Fibroblast of lung (primary cell): Measurements from ENCODE around the gene DLG2. TPM values are rescaled to one million over a fixed set of nuclear protein-coding genes. Genes with fewer than 3 reads are reported as not detected.

Source experiments
- DNase-seq, 2 donors: peaks; one replicate each; pipeline versions ENCODE4 v3.0.0 to v3.0.0-alpha.2; 2010; ENCODE audit warnings: low read depth in 2 of 2
- H2AFZ ChIP-seq: 2 replicates; pipeline ENCODE4 v1.5.1; 2012; ENCODE audit warnings: low read length, control low read depth, inconsistent platforms
- H3K27ac ChIP-seq: 2 replicates; pipeline ENCODE4 v1.5.1; 2011; ENCODE audit warnings: low read length, control low read depth; ENCODE audit not compliant: insufficient read depth
- H3K27me3 ChIP-seq: 2 replicates; pipeline ENCODE4 v1.5.1; 2011; ENCODE audit warnings: mild to moderate bottlenecking, low read length; ENCODE audit not compliant: control insufficient read depth, insufficient read depth
- H3K36me3 ChIP-seq: 2 replicates; pipeline ENCODE4 v1.5.1; 2011; ENCODE audit warnings: low read length; ENCODE audit not compliant: control insufficient read depth, insufficient read depth
- H3K4me1 ChIP-seq: 2 replicates; pipeline ENCODE4 v1.5.1; 2011; ENCODE audit warnings: low read length; ENCODE audit not compliant: control insufficient read depth, insufficient read depth; ENCODE audit errors: extremely low read depth
- H3K4me2 ChIP-seq: 2 replicates; pipeline ENCODE4 v1.5.1; 2011; ENCODE audit warnings: low read length, control low read depth; ENCODE audit not compliant: insufficient read depth; ENCODE audit errors: extremely low read depth
- H3K4me3 ChIP-seq, 4 experiments: fragments of 200-600 bp in 1 of 4; sonication (generic) in 1 of 4; replicated peaks in 1 of 4; 2 replicates each; pipeline ENCODE4 v1.5.1; 2011 to 2016; ENCODE audit warnings: low read length in 4 of 4, low read depth in 3 of 4, mild to moderate bottlenecking in 3 of 4, control low read depth in 2 of 4, inconsistent platforms in 1 of 4, mixed read lengths in 1 of 4; ENCODE audit not compliant: insufficient read depth in 1 of 4; ENCODE audit errors: control extremely low read depth in 1 of 4
- H3K79me2 ChIP-seq: 2 replicates; pipeline ENCODE4 v1.5.1; 2012; ENCODE audit warnings: mild to moderate bottlenecking, low read length, inconsistent platforms; ENCODE audit not compliant: control insufficient read depth, insufficient read depth
- H3K9ac ChIP-seq: 2 replicates; pipeline ENCODE4 v1.5.1; 2011; ENCODE audit warnings: mild to moderate bottlenecking, low read length, control low read depth; ENCODE audit not compliant: insufficient read depth
- H3K9me3 ChIP-seq: 2 replicates; pipeline ENCODE4 v1.5.1; 2012; ENCODE audit warnings: low read depth, low read length; ENCODE audit not compliant: control insufficient read depth, insufficient read depth
- H4K20me1 ChIP-seq: 2 replicates; pipeline ENCODE4 v1.5.1; 2011; ENCODE audit warnings: low read length; ENCODE audit not compliant: control insufficient read depth, insufficient read depth; ENCODE audit errors: extremely low read depth
- CTCF ChIP-seq, 2 donors: IDR thresholded peaks in 1 of 2; conservative IDR thresholded peaks in 1 of 2; 1 replicate in 1 of 2; 2 replicates in 1 of 2; pipeline ENCODE4 v1.5.1; 2011 to 2012; ENCODE audit warnings: low read length in 2 of 2, control low read depth in 1 of 2, inconsistent platforms in 1 of 2, low read depth in 1 of 2, mild to moderate bottlenecking in 1 of 2
- EZH2 ChIP-seq: IDR thresholded peaks from 2 replicates; pipeline ENCODE4 v1.5.1; 2012; ENCODE audit warnings: low read length, control low read depth, mild to moderate bottlenecking; ENCODE audit errors: missing control alignments
- polyA plus RNA-seq, 2 donors: library from polyadenylated mRNA; depleted of rRNA in 1 of 2; stranded (reverse) in 1 of 2; unstranded in 1 of 2; fragments of >200 nt; gene quantifications; 2 replicates each; pipeline ENCODE4 v1.2.1, GENCODE V29; 2011 to 2012; ENCODE audit warnings: missing spikeins in 1 of 2
- total RNA-seq: library from RNA; depleted of rRNA; stranded (reverse); fragments of >200 nt; gene quantifications from 2 replicates; pipeline ENCODE4 v1.2.1, GENCODE V29; 2014

The DLG2 gene
- total and polyA plus RNA-seq, 2 donors (not counting 1 experiment from before 2014, with no cell fraction given), result 0.77 to 2.3 TPM

- TF ChIP-seq CTCF (conservative IDR thresholded peaks at IDR 0.05 in 1 of 2, IDR thresholded peaks at IDR 0.05 in 1 of 2; ENCODE audit: low read depth in 1 of 2, low read length in 2 of 2) (no peak), EZH2 (no peak)
- Histone ChIP-seq H3K4me3 (no peak overlapping the region), H3K4me2 (no peak overlapping the region), H3K4me1 (no peaks in the 10 kb centered on the region), H4K20me1 (no peaks in the 10 kb centered on the region), H3K27ac (no peak overlapping the region), H3K9me3 (no peaks in the 10 kb centered on the region), H2AFZ (no peak overlapping the region), H3K27me3 (no peaks in the 10 kb centered on the region), H3K9ac (no peak overlapping the region), H3K36me3 (no peaks in the 10 kb centered on the region), H3K79me2 (no peaks in the 10 kb centered on the region)
- DNase-seq, result no peak
These were observed 1018.9 kb downstream of the DLG2 start for GRCh38 chr11:84607975-84608836.

GRCh38 chr11:84594602-84595001, 1032.5 kb downstream of the DLG2 start:
- Histone ChIP-seq H3K4me2 (no peak overlapping the region), H3K4me1 (no peaks in the 10 kb centered on the region), H3K9me3 (no peaks in the 10 kb centered on the region), H3K27ac (no peak overlapping the region), H3K36me3 (no peaks in the 10 kb centered on the region), H2AFZ (no peak overlapping the region), H4K20me1 (no peaks in the 10 kb centered on the region), H3K9ac (no peak overlapping the region), H3K27me3 (no peaks in the 10 kb centered on the region), H3K79me2 (no peaks in the 10 kb centered on the region), H3K4me3 (no peak overlapping the region)
- TF ChIP-seq EZH2 (no peak), CTCF (conservative IDR thresholded peaks at IDR 0.05 in 1 of 2, IDR thresholded peaks at IDR 0.05 in 1 of 2; ENCODE audit: low read depth in 1 of 2, low read length in 2 of 2) (no peak)
- no peak for DNase-seq

- H3K36me3 ChIP-seq, result no peaks in the 10 kb centered on the region
- no peaks in the 10 kb centered on the region for H4K20me1 ChIP-seq
- H3K4me1 ChIP-seq, result no peaks in the 10 kb centered on the region
- no peak overlapping the region for H2AFZ ChIP-seq
- no peak for DNase-seq
- H3K27me3 ChIP-seq, result no peaks in the 10 kb centered on the region
- no peaks in the 10 kb centered on the region for H3K79me2 ChIP-seq
- no peak overlapping the region for H3K4me2 ChIP-seq
- H3K27ac ChIP-seq, result no peak overlapping the region
- no peak overlapping the region for H3K9ac ChIP-seq
- no peaks in the 10 kb centered on the region for H3K9me3 ChIP-seq
- no peak overlapping the region for H3K4me3 ChIP-seq
- TF ChIP-seq CTCF (conservative IDR thresholded peaks at IDR 0.05 in 1 of 2, IDR thresholded peaks at IDR 0.05 in 1 of 2; ENCODE audit: low read depth in 1 of 2, low read length in 2 of 2) (no peak), EZH2 (no peak)
These were observed 1037.0 kb downstream of the DLG2 start for GRCh38 chr11:84590106-84590505.
